ENCODE data around the gene ZBTB49. TPM values are rescaled to one million over a fixed set of nuclear protein-coding genes. Genes with fewer than 3 reads are reported as not detected.

ZBTB49 gene
- total and polyA plus RNA-seq, 2 donors (not counting 3 experiments of a cell fraction or from before 2014, with no cell fraction given) = 3.8 to 5.8 TPM

DNA sequence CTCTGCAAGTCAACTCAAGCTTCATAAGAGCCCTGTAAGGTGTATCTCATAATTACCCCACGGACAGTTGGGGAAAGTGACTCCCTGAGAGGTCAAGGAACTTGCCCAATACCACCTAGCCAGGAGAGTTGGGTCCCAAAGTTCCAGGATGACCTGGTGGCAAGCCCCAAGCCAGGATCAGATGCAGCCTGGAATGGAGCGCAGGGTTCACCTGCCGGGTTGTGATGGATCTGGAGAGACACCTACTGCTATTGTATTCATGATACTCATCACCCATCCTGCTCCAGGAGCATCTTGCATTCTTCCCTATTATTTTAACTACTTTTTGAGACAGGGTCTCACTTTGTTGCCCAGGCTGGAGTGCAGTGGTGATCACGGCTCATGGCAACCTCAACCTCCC lies 36.1 kb downstream of the ZBTB49 start:
- Histone ChIP-seq H3K79me2 (ENCODE audit: control insufficient read depth, insufficient read depth, low read length) (no peaks in the 10 kb centered on the region), H3K4me3 (replicated peaks in 1 of 3; ENCODE audit: insufficient read depth in 1 of 3, low read depth in 1 of 3, low read length in 3 of 3) (no peak overlapping the region), H3K9ac (replicated peaks; ENCODE audit: extremely low read depth, insufficient read depth, low read length) (no peak overlapping the region), H2AFZ (ENCODE audit: low read depth, low read length) (no peak overlapping the region), H4K20me1 (replicated peaks; ENCODE audit: control insufficient read depth, extremely low read depth, insufficient read depth, low read length) (no peaks in the 10 kb centered on the region), H3K9me1 (replicated peaks; ENCODE audit: control insufficient read depth, extremely low read depth, insufficient read depth, low read length) (no peaks in the 10 kb centered on the region), H3K36me3 (ENCODE audit: control insufficient read depth in 2 of 2, extremely low read depth in 1 of 2, insufficient read depth in 2 of 2, low read length in 2 of 2) (peaks cover 0 to 8% of the 10 kb centered on the region in 2 experiments), H3K4me2 (ENCODE audit: insufficient read depth, low read length) (no peak overlapping the region), H3K9me3 (replicated peaks; ENCODE audit: control insufficient read depth, insufficient read depth, low read length) (no peaks in the 10 kb centered on the region), H3K4me1 (ENCODE audit: control insufficient read depth, extremely low read depth, insufficient read depth, low read length) (peaks cover 16% of the 10 kb centered on the region), H3K27me3 (ENCODE audit: control insufficient read depth in 2 of 2, insufficient read depth in 2 of 2, low read length in 2 of 2) (no peaks in the 10 kb centered on the region), H3K27ac (ENCODE audit: insufficient read depth, low read depth, low read length) (no peak overlapping the region)
- CTCF ChIA-PET = interaction anchor here (1.2 kb wide), 1 partner anchor 66 kb away, joined by 3 read pairs; no protein-coding TSS in a partner anchor
- no peak for DNase-seq (ENCODE audit: low read depth, low spot score)
- dilution Hi-C loops (cut with MboI; ENCODE audit: extremely low pct_ligation_motif_present, low sequenced_read_pairs) = no loop called here
- no peak for TF ChIP-seq GATA2 (IDR thresholded peaks at IDR 0.05; ENCODE audit: insufficient read depth, insufficient read length, low read depth, low read length)
- no peak for TF ChIP-seq MYC (IDR thresholded peaks at IDR 0.05; ENCODE audit: low read depth, low read length)
- TF ChIP-seq FOS (IDR thresholded peaks at IDR 0.05; ENCODE audit: borderline replicate concordance, insufficient read depth, low read length) = no peak
- no peak for TF ChIP-seq POLR2A (IDR thresholded peaks at IDR 0.05; ENCODE audit: low read depth, low read length)
- no peak for TF ChIP-seq POLR2AphosphoS5 (IDR thresholded peaks at IDR 0.05; ENCODE audit: insufficient read depth, low read depth, low read length)
- TF ChIP-seq, protein P1, sequence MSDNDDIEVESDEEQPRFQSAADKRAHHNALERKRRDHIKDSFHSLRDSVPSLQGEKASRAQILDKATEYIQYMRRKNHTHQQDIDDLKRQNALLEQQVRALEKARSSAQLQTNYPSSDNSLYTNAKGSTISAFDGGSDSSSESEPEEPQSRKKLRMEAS (IDR thresholded peaks at IDR 0.05; ENCODE audit: insufficient read depth, insufficient read length) = no peak
- TF ChIP-seq EZH2 (IDR thresholded peaks at IDR 0.05; ENCODE audit: borderline replicate concordance, low read depth, low read length, severe bottlenecking) = no peak
- TF ChIP-seq JUN (IDR thresholded peaks at IDR 0.05; ENCODE audit: borderline replicate concordance, insufficient read depth, insufficient read length, low read depth) = no peak
- TF ChIP-seq, protein P2, sequence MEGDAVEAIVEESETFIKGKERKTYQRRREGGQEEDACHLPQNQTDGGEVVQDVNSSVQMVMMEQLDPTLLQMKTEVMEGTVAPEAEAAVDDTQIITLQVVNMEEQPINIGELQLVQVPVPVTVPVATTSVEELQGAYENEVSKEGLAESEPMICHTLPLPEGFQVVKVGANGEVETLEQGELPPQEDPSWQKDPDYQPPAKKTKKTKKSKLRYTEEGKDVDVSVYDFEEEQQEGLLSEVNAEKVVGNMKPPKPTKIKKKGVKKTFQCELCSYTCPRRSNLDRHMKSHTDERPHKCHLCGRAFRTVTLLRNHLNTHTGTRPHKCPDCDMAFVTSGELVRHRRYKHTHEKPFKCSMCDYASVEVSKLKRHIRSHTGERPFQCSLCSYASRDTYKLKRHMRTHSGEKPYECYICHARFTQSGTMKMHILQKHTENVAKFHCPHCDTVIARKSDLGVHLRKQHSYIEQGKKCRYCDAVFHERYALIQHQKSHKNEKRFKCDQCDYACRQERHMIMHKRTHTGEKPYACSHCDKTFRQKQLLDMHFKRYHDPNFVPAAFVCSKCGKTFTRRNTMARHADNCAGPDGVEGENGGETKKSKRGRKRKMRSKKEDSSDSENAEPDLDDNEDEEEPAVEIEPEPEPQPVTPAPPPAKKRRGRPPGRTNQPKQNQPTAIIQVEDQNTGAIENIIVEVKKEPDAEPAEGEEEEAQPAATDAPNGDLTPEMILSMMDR (IDR thresholded peaks at IDR 0.05; ENCODE audit: extremely low read depth in 1 of 2, insufficient read depth in 1 of 2, low read depth in 1 of 2, low read length in 2 of 2) = no peak
- POLR2A ChIA-PET = no interaction called here
- no peak for FAIRE-seq
- BruUV-seq (replicated peaks) = no TSS peak
- intact Hi-C loops (cut with micrococcal nuclease) = no loop called here

Data from endothelial cell of umbilical vein (primary cell).